Esophagus squamous epithelium (tissue), 5 donors: Measurements from ENCODE around the gene KIR3DL1. TPM values are rescaled to one million over a fixed set of nuclear protein-coding genes. Genes with fewer than 3 reads are reported as not detected.
"Not testable (repeated sequence)": the region's sequence is repeated elsewhere in the genome, so short reads cannot be mapped to it uniquely, and the experiment has no call there.

ENCODE experiments used
- DNase-seq: peaks from one replicate; lab custom pipeline; 2025; lab: John Stamatoyannopoulos, UW
- H3K27ac ChIP-seq, 4 donors: fragments of 200-600 bp; sonication (generic); one replicate each; pipeline ENCODE4 v1.5.1; 2016 to 2019; ENCODE audit warnings: mild to moderate bottlenecking in 1 of 4
- H3K27me3 ChIP-seq, 4 donors: fragments of 200-600 bp; sonication (generic); 1 replicate in 3 of 4; 2 replicates in 1 of 4; pipeline versions ENCODE4 v1.5.1 to v1.6.0; 2017 to 2021; ENCODE audit warnings: antibody characterized with exemption in 1 of 4
- H3K36me3 ChIP-seq, 3 donors: fragments of 200-600 bp; sonication (generic); one replicate each; pipeline ENCODE4 v1.5.1; 2016 to 2019
- H3K4me1 ChIP-seq, 3 donors: fragments of 200-600 bp; sonication (generic); one replicate each; pipeline ENCODE4 v1.5.1; 2017 to 2019
- H3K4me3 ChIP-seq, 4 donors: fragments of 200-600 bp; sonication (generic); 1 replicate in 3 of 4; 2 replicates in 1 of 4; pipeline ENCODE4 v1.5.1; 2016 to 2019; ENCODE audit warnings: mild to moderate bottlenecking in 2 of 4, moderate library complexity in 1 of 4
- H3K9me3 ChIP-seq, 3 donors: fragments of 200-600 bp; sonication (generic); one replicate each; pipeline ENCODE4 v1.5.1; 2016 to 2019
- POLR2A ChIP-seq, 4 donors: fragments of 450-650 bp; IDR thresholded peaks; one replicate each; pipeline ENCODE4 v1.6.1; 2017; ENCODE audit warnings: antibody characterized with exemption in 4 of 4, mild to moderate bottlenecking in 4 of 4, moderate library complexity in 3 of 4
- WGBS, 2 donors: methylation state at CpG; one replicate each; pipeline ENCODE4 v1.1.5; 2018; 5-methylcytosine and 5-hydroxymethylcytosine counted together
- intact Hi-C: fragments of 100-400 bp; cut with DNase I; formaldehyde crosslinking; loops from one replicate; pipeline ENCODE4 v1.15.0; 2022
- total RNA-seq, 4 donors: library from RNA; depleted of rRNA; stranded (reverse); fragments of >200 nt; gene quantifications; one replicate each; pipeline ENCODE4 v1.1.0, GENCODE V29; 2016
- TF ChIP-seq, protein P1 (sequence below), 6 experiments: fragments of 450-650 bp in 4 of 6; fragments of 200-600 bp in 2 of 6; sonication (generic) in 2 of 6; IDR thresholded peaks; one replicate each; pipeline ENCODE4 v1.5.1; 2016 to 2019; ENCODE audit warnings: antibody characterized with exemption in 6 of 6, mild to moderate bottlenecking in 4 of 6, moderate library complexity in 4 of 6
- donor health status: DM: yes; HTN: yes; CAD: no.

Gene KIR3DL1
- total RNA-seq, 4 donors from 2014 or later = not detected

DNA sequence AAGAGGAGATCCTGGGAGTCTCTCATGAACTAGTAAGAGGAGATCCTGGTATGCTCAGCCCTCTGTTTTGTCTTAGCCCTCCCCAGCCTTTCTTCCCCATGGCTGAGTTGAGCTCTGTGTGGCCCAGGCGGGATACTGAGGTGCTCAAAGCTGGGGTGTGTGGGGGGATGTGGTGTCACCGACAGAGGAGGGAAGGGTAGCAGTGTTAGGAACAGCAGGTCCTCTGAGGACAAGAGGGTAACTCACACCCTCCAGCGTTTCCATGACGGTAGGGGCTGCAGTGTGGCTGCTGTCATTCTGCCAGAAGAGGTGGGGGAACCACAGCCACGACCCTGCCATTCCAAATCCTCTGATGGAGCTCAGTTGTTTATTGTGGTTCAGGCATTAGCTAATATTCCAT, 12.2 kb upstream of the KIR3DL1 start:
- H3K27ac ChIP-seq = no peak overlapping the region
- WGBS, 2 donors = 45 to 63% methylated on average over 4 to 5 of the region's 5 CpGs
- no peak for DNase-seq
- intact Hi-C loops = no loop called here
- no peak for TF ChIP-seq POLR2A (IDR thresholded peaks at IDR 0.05)
- no peaks in the 10 kb centered on the region for H3K4me1 ChIP-seq
- H3K36me3 ChIP-seq = no peaks in the 10 kb centered on the region
- H3K4me3 ChIP-seq = no peak overlapping the region
- no peaks in the 10 kb centered on the region for H3K9me3 ChIP-seq
- peaks cover 0 to 9% (median 0%) of the 10 kb centered on the region in 4 donors for H3K27me3 ChIP-seq

DNA sequence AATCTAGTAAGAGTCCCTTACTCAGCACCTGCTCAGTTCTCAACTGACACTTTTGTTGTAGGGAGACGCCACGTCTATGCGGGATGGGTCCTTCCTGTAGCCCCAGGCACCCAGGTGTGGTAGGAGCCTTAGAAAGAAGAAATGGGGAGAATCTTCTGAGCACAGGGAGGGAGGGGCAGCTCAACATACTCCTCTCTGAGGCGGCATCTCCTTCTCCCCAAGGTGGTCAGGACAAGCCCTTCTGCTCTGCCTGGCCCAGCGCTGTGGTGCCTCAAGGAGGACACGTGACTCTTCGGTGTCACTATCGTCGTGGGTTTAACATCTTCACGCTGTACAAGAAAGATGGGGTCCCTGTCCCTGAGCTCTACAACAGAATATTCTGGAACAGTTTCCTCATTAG, 11.7 kb upstream of the KIR3DL1 start:
- WGBS, 2 donors = 80 to 85% methylated on average over 2 to 7 of the region's 10 CpGs

DNA sequence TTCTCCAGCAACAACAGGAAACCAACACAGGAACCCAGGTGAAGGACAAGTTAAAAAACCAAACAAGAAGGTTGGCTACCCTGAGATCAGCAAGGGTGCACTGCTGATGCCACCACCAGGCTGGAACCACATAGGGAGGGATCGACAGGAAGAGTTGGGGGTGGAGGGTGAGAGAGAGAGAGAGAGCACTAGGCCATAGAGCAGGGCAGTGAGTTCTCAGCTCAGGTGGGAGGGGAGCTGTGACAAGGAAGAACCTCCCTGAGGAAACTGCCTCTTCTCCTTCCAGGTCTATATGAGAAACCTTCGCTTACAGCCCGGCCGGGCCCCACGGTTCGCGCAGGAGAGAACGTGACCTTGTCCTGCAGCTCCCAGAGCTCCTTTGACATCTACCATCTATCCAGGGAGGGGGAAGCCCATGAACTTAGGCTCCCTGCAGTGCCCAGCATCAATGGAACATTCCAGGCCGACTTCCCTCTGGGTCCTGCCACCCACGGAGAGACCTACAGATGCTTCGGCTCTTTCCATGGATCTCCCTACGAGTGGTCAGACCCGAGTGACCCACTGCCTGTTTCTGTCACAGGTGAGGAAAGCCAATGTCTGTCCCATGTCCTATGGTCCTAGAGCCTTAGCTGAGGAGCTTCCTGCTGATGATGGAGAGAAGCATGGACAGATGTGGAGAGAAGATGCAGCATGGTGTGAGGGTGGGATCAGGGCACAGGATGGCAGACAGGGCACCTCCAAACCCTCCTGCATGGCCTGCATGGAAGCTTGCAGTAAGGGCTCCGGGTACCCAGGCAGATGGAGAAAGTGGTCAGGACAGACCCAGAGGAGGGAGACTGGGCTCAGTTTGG, 10.4 kb upstream of the KIR3DL1 start:
- TF ChIP-seq, protein P1, sequence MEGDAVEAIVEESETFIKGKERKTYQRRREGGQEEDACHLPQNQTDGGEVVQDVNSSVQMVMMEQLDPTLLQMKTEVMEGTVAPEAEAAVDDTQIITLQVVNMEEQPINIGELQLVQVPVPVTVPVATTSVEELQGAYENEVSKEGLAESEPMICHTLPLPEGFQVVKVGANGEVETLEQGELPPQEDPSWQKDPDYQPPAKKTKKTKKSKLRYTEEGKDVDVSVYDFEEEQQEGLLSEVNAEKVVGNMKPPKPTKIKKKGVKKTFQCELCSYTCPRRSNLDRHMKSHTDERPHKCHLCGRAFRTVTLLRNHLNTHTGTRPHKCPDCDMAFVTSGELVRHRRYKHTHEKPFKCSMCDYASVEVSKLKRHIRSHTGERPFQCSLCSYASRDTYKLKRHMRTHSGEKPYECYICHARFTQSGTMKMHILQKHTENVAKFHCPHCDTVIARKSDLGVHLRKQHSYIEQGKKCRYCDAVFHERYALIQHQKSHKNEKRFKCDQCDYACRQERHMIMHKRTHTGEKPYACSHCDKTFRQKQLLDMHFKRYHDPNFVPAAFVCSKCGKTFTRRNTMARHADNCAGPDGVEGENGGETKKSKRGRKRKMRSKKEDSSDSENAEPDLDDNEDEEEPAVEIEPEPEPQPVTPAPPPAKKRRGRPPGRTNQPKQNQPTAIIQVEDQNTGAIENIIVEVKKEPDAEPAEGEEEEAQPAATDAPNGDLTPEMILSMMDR (IDR thresholded peaks at IDR 0.05) = no peak
- TF ChIP-seq POLR2A (IDR thresholded peaks at IDR 0.05) = no peak
- DNase-seq = no peak
- Histone ChIP-seq H3K4me3 (no peak overlapping the region), H3K4me1 (no peaks in the 10 kb centered on the region), H3K27me3 (peaks cover 0 to 9% (median 0%) of the 10 kb centered on the region in 4 donors), H3K9me3 (no peaks in the 10 kb centered on the region), H3K27ac (no peak overlapping the region), H3K36me3 (no peaks in the 10 kb centered on the region)
- intact Hi-C loops = no loop called here
- WGBS, 2 donors = 76 to 80% methylated on average over 9 to 11 of the region's 14 CpGs

More for the DNA sequence above, 11.7 kb upstream of the KIR3DL1 start:
- TF ChIP-seq POLR2A (IDR thresholded peaks at IDR 0.05) = no peak
- TF ChIP-seq, protein P1 (IDR thresholded peaks at IDR 0.05) = no peak
- Histone ChIP-seq H3K36me3 (no peaks in the 10 kb centered on the region), H3K27ac (no peak overlapping the region), H3K27me3 (peaks cover 0 to 9% (median 0%) of the 10 kb centered on the region in 4 donors), H3K4me3 (no peak overlapping the region), H3K9me3 (no peaks in the 10 kb centered on the region), H3K4me1 (no peaks in the 10 kb centered on the region)
- DNase-seq = no peak
- intact Hi-C loops = no loop called here

DNA sequence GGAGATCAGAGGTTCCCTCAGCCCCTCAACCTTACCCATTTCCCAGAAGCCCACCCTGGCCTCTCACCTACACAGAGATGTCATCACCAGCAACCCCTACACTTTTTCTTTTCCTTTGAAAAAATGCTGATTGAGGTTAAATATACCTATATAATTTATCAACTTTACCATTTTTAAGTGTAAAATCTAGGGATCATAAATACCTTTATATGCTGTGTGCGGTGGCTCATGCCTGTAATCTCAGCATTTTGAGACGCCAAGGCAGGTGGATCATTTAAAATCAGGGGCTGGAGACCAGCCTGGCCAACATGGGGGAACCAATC, 9.8 kb upstream of the KIR3DL1 start:
- DNase-seq = no peak
- H3K36me3 ChIP-seq = no peaks in the 10 kb centered on the region
- 82 to 83% methylated on average over 2 of the region's 2 CpGs for WGBS, 2 donors
- H3K4me1 ChIP-seq = no peaks in the 10 kb centered on the region
- H3K27me3 ChIP-seq = peaks cover 0 to 11% (median 0%) of the 10 kb centered on the region in 4 donors
- no peak for TF ChIP-seq POLR2A (IDR thresholded peaks at IDR 0.05)
- TF ChIP-seq, protein P1 (IDR thresholded peaks at IDR 0.05) = no peak
- H3K9me3 ChIP-seq = no peaks in the 10 kb centered on the region
- no peak overlapping the region for H3K27ac ChIP-seq
- intact Hi-C loops = no loop called here
- H3K4me3 ChIP-seq = no peak overlapping the region

DNA sequence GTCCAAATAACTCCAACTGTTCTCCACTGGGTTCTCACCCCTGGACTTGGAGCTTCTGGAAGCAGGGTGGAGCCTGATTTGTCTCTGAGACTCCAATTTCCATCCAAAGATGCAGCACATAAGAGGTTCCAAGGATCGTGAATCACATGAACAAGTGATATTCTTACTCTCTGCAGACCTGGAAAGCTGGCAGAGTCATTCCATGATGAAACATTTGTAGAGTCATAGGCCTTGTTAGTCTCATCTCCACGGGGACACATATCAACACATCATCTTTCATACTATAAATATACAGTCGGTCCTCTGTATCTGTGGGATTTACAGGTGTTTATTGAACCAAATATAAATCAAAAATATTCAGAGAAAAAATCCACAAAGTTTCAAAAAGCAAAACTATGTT, 1.7 kb upstream of the KIR3DL1 start:
- H3K4me3 ChIP-seq, DNase-seq, H3K4me1 ChIP-seq, intact Hi-C loops, H3K36me3 ChIP-seq, H3K27ac ChIP-seq, H3K27me3 ChIP-seq, H3K9me3 ChIP-seq: not testable (repeated sequence)
- 38 to 62% methylated on average over 3 of the region's 3 CpGs for WGBS, 2 donors

DNA sequence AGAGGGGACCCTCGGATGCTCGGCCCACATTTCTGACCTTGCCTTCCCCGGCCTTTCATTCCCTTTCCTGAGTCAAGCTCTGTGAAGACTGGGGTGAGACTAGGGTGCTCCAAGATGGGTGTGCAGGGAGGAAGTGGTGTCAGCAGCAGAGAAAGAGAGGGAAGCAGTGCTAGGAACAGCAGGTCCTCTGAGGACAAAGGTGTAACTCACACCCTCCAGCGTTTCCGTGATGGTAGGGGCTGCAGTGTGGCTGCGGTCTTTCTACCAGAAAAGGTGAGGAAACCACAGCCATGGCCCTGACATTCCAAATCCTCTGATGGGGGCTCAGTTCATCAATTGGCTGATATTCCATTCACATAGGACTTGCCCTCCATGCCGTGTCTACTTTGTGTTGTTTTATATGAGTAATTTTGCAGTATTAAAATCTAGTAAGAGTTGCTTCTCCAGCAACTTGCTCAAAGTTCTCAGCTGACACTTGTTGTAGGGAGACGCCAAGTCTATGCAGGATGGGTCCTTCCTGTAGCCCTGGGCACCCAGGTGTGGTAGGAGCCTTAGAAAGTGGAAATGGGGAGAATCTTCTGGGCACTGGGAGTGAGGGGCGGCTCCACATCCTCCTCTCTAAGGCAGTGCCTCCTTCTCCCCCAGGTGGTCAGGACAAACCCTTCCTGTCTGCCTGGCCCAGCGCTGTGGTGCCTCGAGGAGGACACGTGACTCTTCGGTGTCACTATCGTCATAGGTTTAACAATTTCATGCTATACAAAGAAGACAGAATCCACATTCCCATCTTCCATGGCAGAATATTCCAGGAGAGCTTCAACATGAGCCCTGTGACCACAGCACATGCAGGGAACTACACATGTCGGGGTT, 1.6 kb downstream of the KIR3DL1 start:
- intact Hi-C loops = no loop called here
- H3K27ac ChIP-seq = no peak overlapping the region

DNA sequence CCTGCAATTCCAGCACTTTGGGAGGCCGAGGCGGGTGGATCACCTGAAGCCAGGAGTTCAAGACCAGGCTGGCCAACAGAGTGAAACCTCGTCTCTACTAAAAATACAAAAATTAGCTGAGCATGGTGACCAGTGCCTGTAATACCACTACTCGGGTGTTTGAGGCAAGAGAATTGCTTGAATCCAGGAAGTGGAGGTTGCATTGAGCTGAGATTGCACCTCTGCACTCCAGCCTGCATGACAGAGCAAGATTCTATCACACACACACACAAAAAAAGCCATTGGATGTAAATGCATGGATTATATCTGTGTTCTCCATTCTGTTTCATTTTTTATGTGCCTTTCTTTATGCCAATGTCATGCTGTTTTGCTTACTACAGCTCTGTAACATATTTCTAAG, 8.1 kb downstream of the KIR3DL1 start:
- DNase-seq, H3K27ac ChIP-seq, H3K36me3 ChIP-seq, H3K27me3 ChIP-seq, H3K9me3 ChIP-seq, H3K4me1 ChIP-seq, intact Hi-C loops, H3K4me3 ChIP-seq: not testable (repeated sequence)
- WGBS, 2 donors = 33 to 57% methylated on average over 1 to 4 of the region's 4 CpGs

More for the DNA sequence above, 1.6 kb downstream of the KIR3DL1 start:
- no peaks in the 10 kb centered on the region for H3K4me1 ChIP-seq
- H3K9me3 ChIP-seq = no peaks in the 10 kb centered on the region
- H3K4me3 ChIP-seq = no peak overlapping the region
- WGBS, 2 donors = 61 to 93% methylated on average over 5 to 8 of the region's 15 CpGs
- no peaks in the 10 kb centered on the region for H3K36me3 ChIP-seq
- no peak for DNase-seq
- TF ChIP-seq, protein P1 (IDR thresholded peaks at IDR 0.05) = no peak
- no peak for TF ChIP-seq POLR2A (IDR thresholded peaks at IDR 0.05)
- no peaks in the 10 kb centered on the region for H3K27me3 ChIP-seq

DNA sequence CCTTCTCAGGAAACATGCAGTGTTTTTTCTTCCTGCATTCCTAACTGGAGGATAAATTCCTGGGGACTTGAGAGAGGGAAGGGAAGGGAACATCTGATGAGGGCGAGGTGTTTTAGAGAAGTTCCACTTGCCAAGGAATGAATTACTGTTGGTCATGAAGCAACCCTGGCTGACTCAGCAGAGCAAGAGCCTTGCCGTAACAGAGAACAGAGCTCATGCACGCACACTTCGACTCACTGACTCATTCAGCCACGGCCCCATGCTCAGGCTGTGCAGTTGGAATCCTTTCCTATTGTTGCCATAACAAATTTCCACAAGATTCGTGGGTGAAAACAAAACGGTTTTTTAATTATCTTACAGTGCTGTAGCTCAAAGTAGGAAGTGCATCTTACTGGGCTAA, 9.1 kb downstream of the KIR3DL1 start:
- H3K4me3 ChIP-seq, H3K4me1 ChIP-seq, intact Hi-C loops, H3K27ac ChIP-seq, H3K9me3 ChIP-seq, H3K36me3 ChIP-seq, DNase-seq, H3K27me3 ChIP-seq: not testable (repeated sequence)
- WGBS, 2 donors = 20 to 47% methylated on average over 6 to 7 of the region's 7 CpGs
